PC-9 (cell line): ENCODE data around the gene SORBS2. TPM values are rescaled to one million over a fixed set of nuclear protein-coding genes. Genes with fewer than 3 reads are reported as not detected.

ENCODE experiments used
- BruUV-seq: library from RNA; stranded (reverse); fragments of 400-500 nt; replicated peaks from 2 replicates; lab custom pipeline; 2021; lab: Mats Ljungman, UMichigan
- CTCF ChIA-PET: fragments of 300-600 bp; sonication (Branson Sonifier 250); formaldehyde crosslinking; loops from one replicate; lab custom pipeline; 2022; ENCODE audit warnings: antibody characterized with exemption; lab: Charles Lee
- POLR2A ChIA-PET: fragments of 300-600 bp; sonication (Branson Sonifier 250); formaldehyde crosslinking; loops from one replicate; lab custom pipeline; 2022; ENCODE audit warnings: antibody characterized with exemption; ENCODE audit not compliant: unreplicated experiment; lab: Charles Lee
- DNase-seq, 2 experiments: peaks; one replicate each; pipeline versions ENCODE4 v3.0.0 to v3.0.0-alpha.2; 2015 to 2022; ENCODE audit warnings: mixed read lengths in 1 of 2
- H2AFZ ChIP-seq: fragments of 200-600 bp; sonication (generic); 2 replicates; pipeline ENCODE4 v1.8.1; 2017; ENCODE audit warnings: antibody characterized with exemption
- H3F3A ChIP-seq: fragments of 200-600 bp; sonication (generic); 2 replicates; pipeline ENCODE4 v1.8.1; 2017; ENCODE audit warnings: antibody characterized with exemption, mild to moderate bottlenecking, low read depth; ENCODE audit not compliant: insufficient read depth
- H3K27ac ChIP-seq: fragments of 200-600 bp; sonication (generic); 2 replicates; pipeline ENCODE4 v1.6.1; 2016; ENCODE audit warnings: mixed run types
- H3K27me3 ChIP-seq: fragments of 200-600 bp; sonication (generic); 2 replicates; pipeline ENCODE4 v1.6.1; 2016; ENCODE audit warnings: low read depth, mixed run types; ENCODE audit not compliant: insufficient read depth
- H3K36me3 ChIP-seq: fragments of 200-600 bp; sonication (generic); 2 replicates; pipeline ENCODE4 v1.6.1; 2016; ENCODE audit warnings: low read depth, mixed run types
- H3K4me1 ChIP-seq: fragments of 200-600 bp; sonication (generic); replicated peaks from 2 replicates; pipeline ENCODE4 v1.6.1; 2016; ENCODE audit warnings: mixed run types; ENCODE audit not compliant: insufficient read depth
- H3K4me2 ChIP-seq: fragments of 200-600 bp; sonication (generic); 2 replicates; pipeline ENCODE4 v1.6.1; 2017; ENCODE audit warnings: mixed run types
- H3K4me3 ChIP-seq: fragments of 200-600 bp; sonication (generic); 2 replicates; pipeline ENCODE4 v1.6.1; 2016; ENCODE audit warnings: mixed run types
- H3K79me2 ChIP-seq: fragments of 200-600 bp; sonication (generic); 2 replicates; pipeline ENCODE4 v1.6.1; 2017; ENCODE audit warnings: low read depth, mixed run types
- H3K9me2 ChIP-seq: fragments of 200-600 bp; sonication (generic); 2 replicates; pipeline ENCODE4 v1.8.1; 2017; ENCODE audit warnings: mild to moderate bottlenecking; ENCODE audit not compliant: insufficient read depth
- H3K9me3 ChIP-seq: fragments of 200-600 bp; sonication (generic); 2 replicates; pipeline ENCODE4 v1.8.1; 2016; ENCODE audit warnings: low read depth; ENCODE audit not compliant: insufficient read depth
- H4K20me1 ChIP-seq: fragments of 200-600 bp; sonication (generic); 2 replicates; pipeline ENCODE4 v1.8.1; 2017; ENCODE audit not compliant: insufficient read depth
- CTCF ChIP-seq: fragments of 200-600 bp; sonication (generic); conservative IDR thresholded peaks from 2 replicates; pipeline ENCODE4 v1.6.1; 2017; ENCODE audit warnings: mixed run types, antibody characterized with exemption, mild to moderate bottlenecking, moderate library complexity
- EZH2 ChIP-seq: fragments of 200-600 bp; sonication (generic); IDR thresholded peaks from 2 replicates; pipeline ENCODE4 v1.8.0; 2017; ENCODE audit warnings: antibody characterized with exemption, low read depth
- intact Hi-C: fragments of 100-400 bp; cut with micrococcal nuclease; formaldehyde crosslinking; loops from one replicate; pipeline ENCODE4 v1.10.0; 2022; ENCODE audit not compliant: unreplicated experiment
- total RNA-seq: library from RNA; stranded (reverse); gene quantifications from 2 replicates; pipeline ENCODE4 v1.2.3, GENCODE V29; 2021

Gene SORBS2
- total RNA-seq, 1 experiment from 2014 or later = 16.4 TPM

DNA sequence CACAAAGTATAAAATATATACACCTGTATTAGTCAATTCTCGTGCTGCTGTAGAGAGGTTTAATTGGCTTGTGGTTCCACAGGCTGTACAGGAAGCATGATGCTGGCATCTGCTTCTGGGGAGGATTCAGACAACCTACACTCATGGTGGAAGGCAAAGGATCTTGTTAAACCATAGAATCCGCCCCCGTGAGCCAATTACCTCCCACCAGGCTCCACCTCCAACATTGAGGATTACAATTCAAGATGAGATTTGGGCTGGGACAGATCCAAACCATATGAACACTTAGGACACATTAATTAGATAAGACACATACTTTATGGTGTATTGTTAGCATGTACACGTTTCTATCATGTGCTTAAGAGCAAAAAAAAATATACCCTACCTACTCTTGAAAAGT, 22.1 kb upstream of the SORBS2 start:
- no peak overlapping the region for H2AFZ ChIP-seq
- CTCF ChIA-PET = no interaction called here
- H4K20me1 ChIP-seq = no peaks in the 10 kb centered on the region
- H3K4me2 ChIP-seq = no peak overlapping the region
- H3K4me3 ChIP-seq = no peak overlapping the region
- no peaks in the 10 kb centered on the region for H3K27me3 ChIP-seq
- no peak for TF ChIP-seq CTCF
- no peak for TF ChIP-seq EZH2
- BruUV-seq = no TSS peak
- no peaks in the 10 kb centered on the region for H3K9me3 ChIP-seq
- H3K79me2 ChIP-seq = no peaks in the 10 kb centered on the region
- intact Hi-C loops = loop anchor here (10.0 kb wide), 1 partner anchor 189 kb away; no protein-coding TSS in a partner anchor
- DNase-seq = no peak
- H3K4me1 ChIP-seq = peaks cover 13% of the 10 kb centered on the region
- no peaks in the 10 kb centered on the region for H3K9me2 ChIP-seq
- no peak overlapping the region for H3K27ac ChIP-seq
- no peaks in the 10 kb centered on the region for H3K36me3 ChIP-seq
- POLR2A ChIA-PET = no interaction called here
- H3F3A ChIP-seq = peaks cover 5% of the 10 kb centered on the region; the same call in 1 of the 2 replicates

DNA sequence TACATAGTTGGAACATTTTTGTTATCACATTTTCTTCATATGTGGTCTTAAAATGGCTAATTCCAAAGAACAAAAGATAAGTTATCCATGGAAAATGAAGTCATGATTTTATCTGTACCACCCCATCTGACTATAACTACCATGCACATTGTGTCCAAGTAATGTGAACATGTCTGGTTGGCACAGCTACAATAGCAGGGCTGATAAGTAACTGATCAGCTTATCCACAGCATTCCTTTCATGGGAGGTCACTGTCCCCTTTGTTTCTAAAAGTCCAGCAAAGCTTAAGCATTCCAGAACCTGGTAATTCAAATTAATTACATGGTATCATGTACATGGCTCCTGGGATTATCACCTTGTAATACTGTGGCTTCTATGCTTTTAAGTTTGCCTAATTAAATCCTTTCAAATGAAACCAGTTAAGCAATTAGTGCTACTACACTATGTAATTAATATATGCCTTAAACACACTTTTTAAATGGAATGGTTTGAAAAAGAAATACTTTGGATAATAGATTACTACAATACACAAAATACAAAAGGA, 21.1 kb upstream of the SORBS2 start:
- peaks cover 3% of the 10 kb centered on the region; the same call in 1 of the 2 replicates for H3K4me1 ChIP-seq
- H3K9me2 ChIP-seq = no peaks in the 10 kb centered on the region
- no peak for DNase-seq
- no peak for TF ChIP-seq CTCF
- no peak for TF ChIP-seq EZH2
- H3K9me3 ChIP-seq = no peaks in the 10 kb centered on the region
- H3K36me3 ChIP-seq = no peaks in the 10 kb centered on the region
- BruUV-seq = no TSS peak
- no peaks in the 10 kb centered on the region for H3F3A ChIP-seq
- no peaks in the 10 kb centered on the region for H3K27me3 ChIP-seq
- ChIA-PET CTCF (interaction anchor here (0.7 kb wide), 1 partner anchor 64 kb away, joined by 3 read pairs; no protein-coding TSS in a partner anchor), POLR2A (no interaction called here)
- H3K4me2 ChIP-seq = no peak overlapping the region
- H3K4me3 ChIP-seq = no peak overlapping the region
- no peaks in the 10 kb centered on the region for H4K20me1 ChIP-seq
- H2AFZ ChIP-seq = no peak overlapping the region
- intact Hi-C loops = loop anchor here (10.0 kb wide), 1 partner anchor 188 kb away; no protein-coding TSS in a partner anchor
- no peaks in the 10 kb centered on the region for H3K79me2 ChIP-seq
- no peak overlapping the region for H3K27ac ChIP-seq

DNA sequence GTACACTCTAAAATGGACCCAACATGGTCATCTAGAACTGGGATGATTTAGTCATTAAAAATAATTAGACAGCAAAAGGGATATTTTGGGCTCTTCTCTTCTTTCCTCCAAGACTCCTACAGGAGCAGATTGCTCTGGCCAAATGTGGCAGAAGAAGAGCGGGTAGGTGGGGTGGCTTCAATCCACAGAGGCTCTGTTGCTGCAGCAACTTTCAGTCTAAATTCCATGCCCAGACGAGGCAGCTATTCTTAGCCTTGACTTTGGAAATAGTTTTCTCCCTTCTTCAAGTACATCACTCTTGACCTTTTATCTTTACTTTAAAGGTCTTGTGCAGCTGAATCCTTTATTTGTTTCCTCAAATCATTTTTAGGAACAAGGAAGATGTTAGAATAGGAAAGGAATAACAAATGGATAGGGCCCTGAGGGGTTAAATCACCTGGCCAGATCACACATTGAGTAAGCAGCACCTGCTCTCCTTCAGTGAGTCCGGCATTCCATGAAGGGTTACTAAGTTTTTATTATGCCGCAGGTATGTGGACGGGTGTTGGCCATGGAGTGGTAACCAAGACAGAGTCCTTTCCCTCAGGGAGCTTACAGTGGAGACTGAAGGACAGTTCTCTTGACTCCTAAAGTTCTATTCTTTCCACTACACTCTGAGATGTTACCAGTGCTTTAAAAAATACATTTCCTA, 19.3 kb upstream of the SORBS2 start:
- Histone ChIP-seq H3K4me2 (no peak overlapping the region), H4K20me1 (no peaks in the 10 kb centered on the region), H3K4me1 (no peaks in the 10 kb centered on the region), H3K4me3 (no peak overlapping the region), H3K9me2 (no peaks in the 10 kb centered on the region), H3F3A (no peaks in the 10 kb centered on the region), H3K27me3 (no peaks in the 10 kb centered on the region), H3K36me3 (no peaks in the 10 kb centered on the region), H3K27ac (no peak overlapping the region), H2AFZ (no peak overlapping the region), H3K9me3 (no peaks in the 10 kb centered on the region), H3K79me2 (no peaks in the 10 kb centered on the region)
- intact Hi-C loops = loop anchor here (10.0 kb wide), 1 partner anchor 186 kb away; no protein-coding TSS in a partner anchor
- CTCF ChIA-PET = no interaction called here
- TF ChIP-seq CTCF (no peak), EZH2 (no peak)
- BruUV-seq = no TSS peak
- DNase-seq = no peak
- POLR2A ChIA-PET = no interaction called here
